Activated naive CD4-positive, alpha-beta T cell treated with anti-CD3 and anti-CD28 coated beads, Interleukin-2, amount 50 U/mL, for 72 hours (primary cell): ENCODE measurements around the gene KRTAP2-3. TPM values are rescaled to one million over a fixed set of nuclear protein-coding genes. Genes with fewer than 3 reads are reported as not detected.
"Not testable (repeated sequence)": the region's sequence is repeated elsewhere in the genome, so short reads cannot be mapped to it uniquely, and the experiment has no call there.

Experiments
- ATAC-seq, 2 donors: fragments of 150-1000 bp; cut with Tn5 transposase; 2 replicates each; pipeline ENCODE4 v1.10.0; 2021; ENCODE audit warnings: mild to moderate bottlenecking in 2 of 2, moderate library complexity in 2 of 2
- DNase-seq, 2 donors: peaks; one replicate each; pipeline ENCODE4 v3.0.0; 2021 to 2022; ENCODE audit warnings: low spot score in 2 of 2
- H3K27ac Mint-ChIP-seq, 2 donors: one replicate each; pipeline ENCODE4 v1.8.0; 2022; ENCODE audit warnings: mild to moderate bottlenecking in 2 of 2, mixed read lengths in 2 of 2
- H3K36me3 Mint-ChIP-seq, 2 donors: one replicate each; pipeline ENCODE4 v1.8.0; 2022; ENCODE audit warnings: mixed read lengths in 2 of 2
- H3K9me3 Mint-ChIP-seq, 2 donors: one replicate each; pipeline ENCODE4 v1.8.0; 2022; ENCODE audit warnings: mixed read lengths in 2 of 2
- total RNA-seq, 2 donors: library from RNA; stranded (reverse); gene quantifications; one replicate each; pipeline ENCODE4 v1.2.3, GENCODE V29; 2022

KRTAP2-3 gene
- total RNA-seq, 2 donors from 2014 or later = not detected

- no peak overlapping the region for H3K27ac Mint-ChIP-seq
- DNase-seq (no peak), ATAC-seq (no peak)
- H3K36me3 Mint-ChIP-seq = peaks cover 0 to 2% of the 10 kb centered on the region in 2 donors
- peaks cover 1 to 6% of the 10 kb centered on the region in 2 donors for H3K9me3 Mint-ChIP-seq
Observed at GRCh38 chr17:41052566-41052965, 7.3 kb downstream of the KRTAP2-3 start.

GRCh38 chr17:41049110-41049509 is 10.8 kb downstream of the KRTAP2-3 start:
- Mint-ChIP-seq H3K27ac (no peak overlapping the region), H3K9me3 (peaks cover 1 to 3% of the 10 kb centered on the region in 2 donors), H3K36me3 (no peaks in the 10 kb centered on the region)
- no peak for ATAC-seq
- DNase-seq = no peak

- DNase-seq (no peak), ATAC-seq (no peak)
- H3K27ac Mint-ChIP-seq = no peak overlapping the region
- peaks cover 2 to 8% of the 10 kb centered on the region in 2 donors for H3K9me3 Mint-ChIP-seq
- no peaks in the 10 kb centered on the region for H3K36me3 Mint-ChIP-seq
Observed at GRCh38 chr17:41048441-41048840, 11.5 kb downstream of the KRTAP2-3 start.

- H3K27ac Mint-ChIP-seq, ATAC-seq, H3K36me3 Mint-ChIP-seq, DNase-seq: not testable (repeated sequence)
- peaks cover 4 to 10% of the 10 kb centered on the region in 2 donors for H3K9me3 Mint-ChIP-seq
Observed at GRCh38 chr17:41046735-41047465, 13.0 kb downstream of the KRTAP2-3 start, which contains the start of gene KRTAP2-1. Gene KRTAP2-1, minus strand, starts transcription at chr17:41047316. Its CDS starts 49 bp downstream, at chr17:41047267.

- Mint-ChIP-seq H3K36me3 (no peaks in the 10 kb centered on the region), H3K9me3 (peaks cover 4 to 10% of the 10 kb centered on the region in 2 donors), H3K27ac (no peak overlapping the region)
- DNase-seq (no peak), ATAC-seq (no peak)
Observed at GRCh38 chr17:41042953-41043352, 17.0 kb downstream of the KRTAP2-3 start.

GRCh38 chr17:41040783-41041571 is 18.9 kb downstream of the KRTAP2-3 start, which contains the start of gene KRTAP1-1:
Gene KRTAP1-1, minus strand, starts transcription at chr17:41041450. Its CDS starts 53 bp downstream, at chr17:41041397.
- H3K36me3 Mint-ChIP-seq, DNase-seq: not testable (repeated sequence)
- H3K9me3 Mint-ChIP-seq = peaks cover 4 to 10% of the 10 kb centered on the region in 2 donors

GRCh38 chr17:41037853-41038350 is 22.0 kb downstream of the KRTAP2-3 start:
- no peak for DNase-seq
- Mint-ChIP-seq H3K27ac (no peak overlapping the region), H3K36me3 (no peaks in the 10 kb centered on the region), H3K9me3 (no peaks in the 10 kb centered on the region)
- no peak for ATAC-seq

More at GRCh38 chr17:41040783-41041571, 18.9 kb downstream of the KRTAP2-3 start, which contains the start of gene KRTAP1-1:
- not testable (repeated sequence) for H3K27ac Mint-ChIP-seq, ATAC-seq

GRCh38 chr17:41034346-41034935 is 25.5 kb downstream of the KRTAP2-3 start, which contains the start of gene KRTAP1-3:
Gene KRTAP1-3, minus strand, starts transcription at chr17:41034874. Its CDS starts 53 bp downstream, at chr17:41034821.
- not testable (repeated sequence) for H3K36me3 Mint-ChIP-seq, ATAC-seq, DNase-seq, H3K9me3 Mint-ChIP-seq
- peak within 1 kb of the TSS in 1 of 2 donors; percentile 14 for H3K27ac Mint-ChIP-seq

GRCh38 chr17:41029633-41030245 is 30.2 kb downstream of the KRTAP2-3 start, which contains the start of gene KRTAP1-4:
Gene KRTAP1-4, minus strand, starts transcription at chr17:41030195. Its CDS starts 117 bp downstream, at chr17:41030078.
- no peak for ATAC-seq
- Mint-ChIP-seq H3K36me3 (no peaks in the 10 kb centered on the region), H3K9me3 (no peaks in the 10 kb centered on the region), H3K27ac (no peak within 1 kb of the TSS)
- no peak for DNase-seq

GRCh38 chr17:41026715-41027471 is 33.0 kb downstream of the KRTAP2-3 start, which contains the start of gene KRTAP1-5:
Gene KRTAP1-5, minus strand, starts transcription at chr17:41027208. Its CDS starts 53 bp downstream, at chr17:41027155.
- H3K9me3 Mint-ChIP-seq = no peaks in the 10 kb centered on the region
- no peaks in the 10 kb centered on the region for H3K36me3 Mint-ChIP-seq
- ATAC-seq = no peak
- H3K27ac Mint-ChIP-seq = no peak within 1 kb of the TSS
- no peak for DNase-seq

- ATAC-seq (no peak), DNase-seq (no peak)
- Mint-ChIP-seq H3K36me3 (no peaks in the 10 kb centered on the region), H3K9me3 (no peaks in the 10 kb centered on the region), H3K27ac (no peak overlapping the region)
Observed at GRCh38 chr17:41024697-41025096, 35.2 kb downstream of the KRTAP2-3 start.

GRCh38 chr17:41020336-41020735 is 39.6 kb downstream of the KRTAP2-3 start:
- Mint-ChIP-seq H3K36me3 (no peaks in the 10 kb centered on the region), H3K27ac (no peak overlapping the region), H3K9me3 (no peaks in the 10 kb centered on the region)
- DNase-seq (no peak), ATAC-seq (no peak)

- Mint-ChIP-seq H3K9me3 (no peaks in the 10 kb centered on the region), H3K36me3 (no peaks in the 10 kb centered on the region)
- DNase-seq = no peak
Observed at GRCh38 chr17:41019415-41019814, 40.5 kb downstream of the KRTAP2-3 start.

GRCh38 chr17:41018541-41018940 is 41.4 kb downstream of the KRTAP2-3 start:
- no peak for DNase-seq
- ATAC-seq = no peak
- Mint-ChIP-seq H3K27ac (no peak overlapping the region), H3K36me3 (no peaks in the 10 kb centered on the region), H3K9me3 (no peaks in the 10 kb centered on the region)

More at GRCh38 chr17:41019415-41019814, 40.5 kb downstream of the KRTAP2-3 start:
- no peak for ATAC-seq
- H3K27ac Mint-ChIP-seq = no peak overlapping the region

GRCh38 chr17:41016578-41017215 is 43.2 kb downstream of the KRTAP2-3 start:
- no peak overlapping the region for H3K27ac Mint-ChIP-seq
- H3K9me3 Mint-ChIP-seq = no peaks in the 10 kb centered on the region
- DNase-seq = no peak
- no peaks in the 10 kb centered on the region for H3K36me3 Mint-ChIP-seq
- no peak for ATAC-seq
